Daoy (cell line): ENCODE results near the gene MTRFR. TPM values are rescaled to one million over a fixed set of nuclear protein-coding genes. Genes with fewer than 3 reads are reported as not detected.
"Not testable (repeated sequence)": the region's sequence is repeated elsewhere in the genome, so short reads cannot be mapped to it uniquely, and the experiment has no call there.

Experiments
- DNase-seq: peaks from one replicate; pipeline ENCODE4 v3.0.0-alpha.2; 2015; ENCODE audit warnings: low read depth
- total RNA-seq: library from RNA; depleted of rRNA; stranded (reverse); fragments of >200 nt; shearing (Covaris generic); gene quantifications from 2 replicates; pipeline ENCODE4 v1.2.3, GENCODE V29; 2014

The MTRFR gene
- total RNA-seq, 1 experiment from 2014 or later, result 14.2 TPM

GRCh38 chr12:123248996-123249741, 15.9 kb downstream of the MTRFR start:
- not testable (repeated sequence) for DNase-seq

- peak; percentile 68 for DNase-seq
Observed at GRCh38 chr12:123250471-123251383, 17.5 kb downstream of the MTRFR start.

- no peak for DNase-seq
Observed at GRCh38 chr12:123251403-123252076, 18.3 kb downstream of the MTRFR start.

GRCh38 chr12:123252365-123252764, 19.1 kb downstream of the MTRFR start:
- not testable (repeated sequence) for DNase-seq

GRCh38 chr12:123253641-123254459, 20.6 kb downstream of the MTRFR start:
- DNase-seq, result no peak

- no peak for DNase-seq
Observed at GRCh38 chr12:123254853-123255446, 21.7 kb downstream of the MTRFR start.

- DNase-seq, result no peak
Observed at GRCh38 chr12:123258593-123258992, 25.4 kb downstream of the MTRFR start.

GRCh38 chr12:123260081-123260480, 26.8 kb downstream of the MTRFR start:
- no peak for DNase-seq

- no peak for DNase-seq
Observed at GRCh38 chr12:123261196-123261595, 28.0 kb downstream of the MTRFR start.

- DNase-seq, result no peak
Observed at GRCh38 chr12:123263196-123263817, 30.1 kb downstream of the MTRFR start.

- DNase-seq, result no peak
Observed at GRCh38 chr12:123264642-123265041, 31.4 kb downstream of the MTRFR start.

- DNase-seq, result no peak
Observed at GRCh38 chr12:123265851-123266678, 32.8 kb downstream of the MTRFR start.

- DNase-seq, result no peak
Observed at GRCh38 chr12:123266679-123267277, 33.5 kb downstream of the MTRFR start.

- no peak for DNase-seq
Observed at GRCh38 chr12:123267335-123267920, 34.2 kb downstream of the MTRFR start.

GRCh38 chr12:123267991-123268843, 35.0 kb downstream of the MTRFR start:
- no peak for DNase-seq

GRCh38 chr12:123268850-123269249, 35.6 kb downstream of the MTRFR start:
- no peak for DNase-seq

GRCh38 chr12:123269395-123269892, 36.2 kb downstream of the MTRFR start:
- DNase-seq, result no peak

GRCh38 chr12:123269896-123270213, 36.6 kb downstream of the MTRFR start:
- DNase-seq, result no peak
